Mucosa of rectum (tissue), 2 donors: ENCODE measurements around the gene PLXNA4.

Experiments
- H3K27ac ChIP-seq, 2 donors: one replicate each; pipeline ENCODE4 v1.7.0; 2013; ENCODE audit warnings: inconsistent platforms in 2 of 2, low read depth in 2 of 2, low read length in 2 of 2
- H3K27me3 ChIP-seq, 2 donors: one replicate each; pipeline ENCODE4 v1.7.0; 2013; ENCODE audit warnings: low read length in 2 of 2; ENCODE audit not compliant: control insufficient read depth in 2 of 2, insufficient read depth in 2 of 2
- H3K36me3 ChIP-seq, 2 donors: one replicate each; pipeline ENCODE4 v1.7.0; 2013; ENCODE audit warnings: low read length in 2 of 2; ENCODE audit not compliant: control insufficient read depth in 2 of 2, insufficient read depth in 2 of 2
- H3K4me1 ChIP-seq, 2 donors: one replicate each; pipeline ENCODE4 v1.7.0; 2013; ENCODE audit warnings: low read length in 2 of 2, mild to moderate bottlenecking in 1 of 2; ENCODE audit not compliant: control insufficient read depth in 2 of 2, insufficient read depth in 2 of 2
- H3K4me3 ChIP-seq, 2 donors: one replicate each; pipeline ENCODE4 v1.7.0; 2013; ENCODE audit warnings: low read length in 2 of 2
- H3K9ac ChIP-seq, 2 donors: one replicate each; pipeline ENCODE4 v1.7.0; 2013; ENCODE audit warnings: low read length in 2 of 2, low read depth in 1 of 2, mild to moderate bottlenecking in 1 of 2
- H3K9me3 ChIP-seq, 2 donors: one replicate each; pipeline ENCODE4 v1.7.0; 2013; ENCODE audit warnings: low read length in 2 of 2; ENCODE audit not compliant: control insufficient read depth in 2 of 2
- donor health status: healthy.
- donor health status: Normal muscosa, but diverticular disease.

The PLXNA4 gene

DNA sequence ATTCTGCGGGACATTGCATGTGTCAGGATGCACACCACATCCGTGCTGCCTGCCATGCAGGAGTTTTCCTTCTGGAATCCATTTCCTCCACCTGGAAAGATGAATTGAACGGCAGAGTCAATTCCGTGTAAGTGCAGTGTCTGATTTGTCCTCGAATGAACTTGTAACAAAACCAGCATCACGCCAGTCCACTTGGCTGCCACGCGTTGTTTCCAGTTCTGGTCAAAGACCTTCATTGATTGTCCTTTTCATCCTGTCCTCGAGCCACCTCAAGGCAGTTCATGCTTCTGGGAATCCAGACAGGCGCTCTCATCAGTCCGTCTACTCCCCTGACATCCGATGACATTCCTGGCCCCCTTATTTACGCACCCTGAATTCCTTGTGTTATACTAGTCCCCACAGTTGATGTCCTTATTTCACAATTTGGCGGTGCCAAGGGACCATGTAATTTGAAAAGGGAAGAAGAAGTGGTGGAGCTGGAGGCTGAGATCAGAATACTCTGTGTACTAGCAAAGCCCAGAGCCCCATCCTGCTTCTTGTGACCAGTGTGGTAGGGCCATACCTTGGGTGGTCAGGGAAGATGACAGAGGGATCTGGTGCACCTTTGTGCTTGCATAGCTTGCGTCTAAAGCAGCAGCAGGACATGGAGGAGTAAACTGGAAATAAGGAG is 502.2 kb downstream of the PLXNA4 start:
- no peaks in the 10 kb centered on the region for H3K9me3 ChIP-seq
- no peaks in the 10 kb centered on the region for H3K4me1 ChIP-seq
- H3K27ac ChIP-seq, result no peak overlapping the region
- no peak overlapping the region for H3K9ac ChIP-seq
- no peaks in the 10 kb centered on the region for H3K27me3 ChIP-seq
- no peak overlapping the region for H3K4me3 ChIP-seq
- H3K36me3 ChIP-seq, result no peaks in the 10 kb centered on the region
